KMS-11 (cell line): ENCODE data around the gene RPL27A.

ENCODE experiments used
- H2AFZ ChIP-seq: fragments of 200-600 bp; sonication (generic); 2 replicates; pipeline ENCODE4 v1.6.1; 2016; ENCODE audit warnings: antibody characterized with exemption, mixed run types, low read depth
- H3K27ac ChIP-seq: fragments of 200-600 bp; sonication (generic); 2 replicates; pipeline ENCODE4 v1.6.1; 2016; ENCODE audit warnings: mild to moderate bottlenecking, mixed run types
- H3K27me3 ChIP-seq: fragments of 200-600 bp; sonication (generic); 2 replicates; pipeline ENCODE4 v1.6.1; 2017; ENCODE audit warnings: mild to moderate bottlenecking, low read depth, mixed run types, moderate library complexity; ENCODE audit not compliant: insufficient read depth
- H3K36me3 ChIP-seq: fragments of 200-600 bp; sonication (generic); 2 replicates; pipeline ENCODE4 v1.6.1; 2017; ENCODE audit warnings: mild to moderate bottlenecking, mixed run types; ENCODE audit not compliant: insufficient read depth
- H3K4me1 ChIP-seq: fragments of 200-600 bp; sonication (generic); 2 replicates; pipeline ENCODE4 v1.6.1; 2016; ENCODE audit warnings: mild to moderate bottlenecking, low read depth, mixed run types; ENCODE audit not compliant: poor library complexity, severe bottlenecking
- H3K4me2 ChIP-seq: fragments of 200-600 bp; sonication (generic); 2 replicates; pipeline ENCODE4 v1.7.0; 2016; ENCODE audit warnings: mild to moderate bottlenecking, mixed run types
- H3K4me3 ChIP-seq: fragments of 200-600 bp; sonication (generic); IDR thresholded peaks from 2 replicates; pipeline ENCODE4 v1.6.1; 2017; ENCODE audit warnings: low read depth, low read length, mixed read lengths; ENCODE audit not compliant: insufficient read depth
- H3K79me2 ChIP-seq: fragments of 200-600 bp; sonication (generic); 2 replicates; pipeline ENCODE4 v1.6.1; 2016; ENCODE audit warnings: low read depth, mixed run types; ENCODE audit not compliant: insufficient read depth
- H3K9ac ChIP-seq: fragments of 200-600 bp; sonication (generic); 2 replicates; pipeline ENCODE4 v1.6.1; 2016; ENCODE audit warnings: mild to moderate bottlenecking, mixed run types
- H4K20me1 ChIP-seq: fragments of 200-600 bp; sonication (generic); 2 replicates; pipeline ENCODE4 v1.6.1; 2016; ENCODE audit warnings: mild to moderate bottlenecking, mixed run types; ENCODE audit not compliant: insufficient read depth
- TF ChIP-seq, protein P1 (sequence below): fragments of 200-600 bp; sonication (generic); conservative IDR thresholded peaks from 2 replicates; pipeline ENCODE4 v1.6.1; 2017; ENCODE audit warnings: low read depth, mild to moderate bottlenecking, antibody characterized with exemption, low read length, moderate library complexity, mixed read lengths

Gene RPL27A

DNA sequence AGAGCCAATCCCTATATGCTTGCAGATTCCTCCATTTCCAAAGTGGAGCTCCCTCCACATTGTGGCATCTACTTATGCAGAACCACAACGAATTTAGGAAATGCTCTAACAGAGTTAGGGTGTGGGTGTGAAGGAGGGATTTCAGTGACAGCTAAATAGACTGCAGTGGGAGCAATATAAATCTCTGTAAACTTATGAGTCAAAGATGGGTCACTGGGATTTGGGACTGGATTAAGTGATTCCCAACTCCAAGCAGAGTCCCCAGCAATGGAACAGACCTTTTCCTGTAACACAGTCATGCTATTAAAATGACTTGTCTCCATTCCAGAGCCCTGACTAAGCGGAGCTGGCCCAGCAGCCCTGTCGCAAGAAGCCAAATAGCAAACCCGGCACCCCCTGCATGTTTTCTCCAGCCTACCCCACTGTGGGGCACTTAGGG lies 36.6 kb downstream of the RPL27A start:
- H3K9ac ChIP-seq: no peak overlapping the region
- no peaks in the 10 kb centered on the region for H3K4me1 ChIP-seq
- H3K27me3 ChIP-seq: no peaks in the 10 kb centered on the region
- H3K4me2 ChIP-seq: no peak overlapping the region
- TF ChIP-seq, protein P1, sequence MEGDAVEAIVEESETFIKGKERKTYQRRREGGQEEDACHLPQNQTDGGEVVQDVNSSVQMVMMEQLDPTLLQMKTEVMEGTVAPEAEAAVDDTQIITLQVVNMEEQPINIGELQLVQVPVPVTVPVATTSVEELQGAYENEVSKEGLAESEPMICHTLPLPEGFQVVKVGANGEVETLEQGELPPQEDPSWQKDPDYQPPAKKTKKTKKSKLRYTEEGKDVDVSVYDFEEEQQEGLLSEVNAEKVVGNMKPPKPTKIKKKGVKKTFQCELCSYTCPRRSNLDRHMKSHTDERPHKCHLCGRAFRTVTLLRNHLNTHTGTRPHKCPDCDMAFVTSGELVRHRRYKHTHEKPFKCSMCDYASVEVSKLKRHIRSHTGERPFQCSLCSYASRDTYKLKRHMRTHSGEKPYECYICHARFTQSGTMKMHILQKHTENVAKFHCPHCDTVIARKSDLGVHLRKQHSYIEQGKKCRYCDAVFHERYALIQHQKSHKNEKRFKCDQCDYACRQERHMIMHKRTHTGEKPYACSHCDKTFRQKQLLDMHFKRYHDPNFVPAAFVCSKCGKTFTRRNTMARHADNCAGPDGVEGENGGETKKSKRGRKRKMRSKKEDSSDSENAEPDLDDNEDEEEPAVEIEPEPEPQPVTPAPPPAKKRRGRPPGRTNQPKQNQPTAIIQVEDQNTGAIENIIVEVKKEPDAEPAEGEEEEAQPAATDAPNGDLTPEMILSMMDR: no peak
- H2AFZ ChIP-seq: no peak overlapping the region
- no peaks in the 10 kb centered on the region for H4K20me1 ChIP-seq
- no peak overlapping the region for H3K4me3 ChIP-seq
- no peaks in the 10 kb centered on the region for H3K36me3 ChIP-seq
- H3K79me2 ChIP-seq: no peaks in the 10 kb centered on the region
- no peak overlapping the region for H3K27ac ChIP-seq

DNA sequence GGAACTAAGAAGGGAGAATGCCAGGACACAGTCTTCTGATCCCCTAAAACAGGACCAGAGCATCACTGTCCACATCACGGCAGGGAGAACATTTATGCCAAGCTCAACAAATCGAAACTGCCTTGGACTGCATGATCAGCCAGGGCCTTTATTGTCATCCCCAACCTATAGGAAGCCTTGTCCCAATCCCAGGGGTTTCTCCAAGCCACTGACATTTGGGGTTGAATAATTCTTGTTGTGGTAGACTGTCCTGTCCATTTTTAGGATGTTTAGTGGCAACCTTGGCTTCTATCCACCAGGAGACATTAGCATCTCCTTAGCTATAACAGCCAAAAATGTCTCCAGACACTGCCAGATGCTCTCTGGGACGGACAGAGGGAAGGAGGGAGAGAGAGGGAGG lies 37.1 kb downstream of the RPL27A start:
- H3K4me3 ChIP-seq: no peak overlapping the region
- H2AFZ ChIP-seq: no peak overlapping the region
- H3K9ac ChIP-seq: no peak overlapping the region
- no peaks in the 10 kb centered on the region for H4K20me1 ChIP-seq
- H3K79me2 ChIP-seq: no peaks in the 10 kb centered on the region
- no peak overlapping the region for H3K27ac ChIP-seq
- H3K36me3 ChIP-seq: no peaks in the 10 kb centered on the region
- TF ChIP-seq, protein P1: no peak
- H3K4me1 ChIP-seq: no peaks in the 10 kb centered on the region
- H3K4me2 ChIP-seq: no peak overlapping the region
- H3K27me3 ChIP-seq: no peaks in the 10 kb centered on the region

DNA sequence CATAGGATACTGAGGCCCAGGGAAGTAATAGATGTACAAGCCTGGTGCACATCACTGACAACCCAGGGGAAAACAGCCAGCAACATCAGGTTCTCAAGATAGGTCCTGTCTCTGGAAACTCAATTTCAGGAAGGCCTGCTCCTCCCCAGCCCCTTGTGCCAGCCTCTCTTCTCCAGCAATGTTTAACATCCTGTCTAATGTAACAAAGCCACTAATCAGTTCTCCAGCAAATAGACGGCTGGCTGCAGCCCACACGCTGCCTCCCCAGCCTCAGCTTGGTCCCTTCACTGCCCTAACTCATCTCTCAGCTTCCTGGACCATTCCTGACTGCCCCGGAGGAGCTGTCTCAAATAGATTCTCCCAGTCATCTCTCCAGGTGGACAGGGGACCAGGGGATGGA lies 37.8 kb downstream of the RPL27A start:
- no peaks in the 10 kb centered on the region for H3K79me2 ChIP-seq
- H3K36me3 ChIP-seq: no peaks in the 10 kb centered on the region
- TF ChIP-seq, protein P1: no peak
- no peak overlapping the region for H3K4me3 ChIP-seq
- no peaks in the 10 kb centered on the region for H3K4me1 ChIP-seq
- no peak overlapping the region for H2AFZ ChIP-seq
- H3K4me2 ChIP-seq: no peak overlapping the region
- H3K27me3 ChIP-seq: no peaks in the 10 kb centered on the region
- no peaks in the 10 kb centered on the region for H4K20me1 ChIP-seq
- no peak overlapping the region for H3K9ac ChIP-seq
- no peak overlapping the region for H3K27ac ChIP-seq

DNA sequence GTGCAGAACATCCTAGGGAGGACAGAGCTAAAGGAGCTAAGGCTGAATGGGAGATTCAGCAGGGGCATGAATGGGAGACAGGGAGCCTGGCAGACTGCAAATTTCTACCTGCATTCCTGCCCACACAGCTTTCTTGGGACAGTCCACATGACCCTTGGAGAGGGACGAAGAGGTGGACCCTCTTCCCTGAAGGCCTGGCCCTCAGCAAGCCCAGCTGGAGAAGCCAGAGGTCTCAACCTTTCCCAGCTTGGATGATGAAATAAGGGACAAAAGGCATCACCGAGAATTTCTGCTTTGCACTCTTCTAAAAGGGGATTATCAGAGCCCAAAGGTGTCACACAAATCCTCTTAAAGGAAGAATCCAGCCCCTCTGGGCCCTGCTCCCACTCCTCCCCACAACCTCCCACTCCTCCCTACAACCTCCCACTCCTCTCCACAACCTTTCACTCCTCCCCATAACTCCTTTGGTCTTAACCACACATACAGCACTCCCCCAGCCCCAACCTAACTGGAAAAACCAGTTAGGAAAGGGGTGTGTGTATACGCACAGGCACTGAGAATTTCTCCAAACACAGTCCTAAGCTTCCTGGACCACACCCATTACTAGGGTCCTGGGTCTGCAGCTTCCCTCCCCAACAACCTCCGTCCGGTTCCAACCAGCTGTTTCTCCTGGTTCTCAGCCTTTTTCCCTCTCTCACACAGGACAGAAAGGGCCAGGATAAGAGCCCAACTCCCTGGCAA lies 38.4 kb downstream of the RPL27A start:
- Histone ChIP-seq H3K27ac (no peak overlapping the region), H4K20me1 (no peaks in the 10 kb centered on the region), H3K27me3 (no peaks in the 10 kb centered on the region), H3K4me3 (no peak overlapping the region), H3K79me2 (no peaks in the 10 kb centered on the region), H2AFZ (no peak overlapping the region), H3K4me1 (no peaks in the 10 kb centered on the region), H3K36me3 (no peaks in the 10 kb centered on the region), H3K4me2 (no peak overlapping the region), H3K9ac (no peak overlapping the region)
- TF ChIP-seq, protein P1: no peak
